Jurkat, Clone E6-1 (cell line): Measurements from ENCODE around the gene MRM3.
"Not testable (repeated sequence)": the region's sequence is repeated elsewhere in the genome, so short reads cannot be mapped to it uniquely, and the experiment has no call there.

Experiments used
- DNase-seq: peaks from one replicate; pipeline ENCODE4 v3.0.0-alpha.2; 2011; ENCODE audit warnings: low read depth, low spot score
- H3K4me3 ChIP-seq: 2 replicates; pipeline ENCODE4 v1.5.1; 2011; ENCODE audit warnings: mild to moderate bottlenecking, low read length, control low read depth, moderate library complexity

MRM3 gene

DNA sequence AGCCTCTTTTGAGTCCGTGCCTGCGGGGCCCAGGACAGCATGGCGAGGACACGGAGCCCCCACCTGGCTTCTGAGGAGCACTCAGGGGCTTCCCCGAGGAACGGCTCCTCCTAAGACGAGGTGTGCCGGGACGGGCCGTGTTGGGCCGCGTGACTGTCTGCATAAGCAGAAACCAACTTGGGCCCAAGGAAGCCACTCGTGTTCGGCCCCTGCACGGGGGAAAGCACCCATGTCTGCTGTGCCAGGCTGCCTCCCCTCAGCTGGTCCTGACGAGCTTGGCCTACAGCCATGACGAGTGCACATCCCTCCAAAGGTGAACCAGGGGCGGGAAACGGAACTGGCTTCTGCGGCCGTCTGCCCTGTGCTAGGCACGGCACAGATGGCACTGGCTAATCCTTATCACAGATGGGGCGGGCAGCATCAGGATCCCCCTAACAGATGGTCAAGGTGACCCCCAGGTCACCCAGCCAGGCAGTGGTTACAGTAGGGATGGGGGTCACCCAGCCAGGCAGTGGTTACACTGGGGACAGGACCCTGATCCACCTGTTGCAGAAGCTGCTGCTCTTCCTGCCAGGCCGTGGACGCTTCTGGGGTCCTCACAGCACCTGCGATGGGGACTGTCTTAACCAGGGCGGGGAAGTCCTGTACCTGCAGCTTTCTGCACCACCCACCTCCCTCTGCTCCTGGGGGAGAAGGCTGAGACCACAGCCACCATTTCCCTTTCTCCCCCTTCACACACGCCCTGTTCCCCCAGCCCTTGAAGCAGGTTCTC lies 25.6 kb downstream of the MRM3 start:
- DNase-seq: no peak
- no peak overlapping the region for H3K4me3 ChIP-seq

- no peak overlapping the region for H3K4me3 ChIP-seq
- no peak for DNase-seq
Measured at GRCh38 chr17:811051-811784, 29.1 kb downstream of the MRM3 start.

GRCh38 chr17:812638-813204 lies 30.6 kb downstream of the MRM3 start:
- H3K4me3 ChIP-seq: no peak overlapping the region
- DNase-seq: no peak

DNA sequence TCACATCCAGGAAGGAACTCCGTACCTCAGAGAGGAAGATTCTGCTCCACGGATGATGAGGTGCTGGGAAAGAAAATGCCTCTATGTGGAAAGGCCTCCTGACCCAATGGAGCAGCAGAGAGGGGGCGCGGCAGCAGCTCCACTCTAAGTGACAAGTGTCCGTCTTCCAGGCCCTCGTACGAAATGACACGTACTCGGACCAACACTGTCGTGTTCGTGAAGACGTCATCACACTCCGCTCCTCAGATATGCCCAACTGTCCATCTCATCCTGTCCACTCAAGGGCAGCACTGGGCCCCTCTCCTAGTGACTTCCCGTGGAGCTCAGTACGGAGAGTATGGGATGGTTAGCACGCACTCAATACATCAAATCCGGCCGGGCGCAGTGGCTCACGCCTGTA lies 32.2 kb downstream of the MRM3 start:
- H3K4me3 ChIP-seq: no peak overlapping the region
- no peak for DNase-seq

GRCh38 chr17:819251-819650 lies 37.1 kb downstream of the MRM3 start:
- no peak for DNase-seq
- no peak overlapping the region for H3K4me3 ChIP-seq

DNA sequence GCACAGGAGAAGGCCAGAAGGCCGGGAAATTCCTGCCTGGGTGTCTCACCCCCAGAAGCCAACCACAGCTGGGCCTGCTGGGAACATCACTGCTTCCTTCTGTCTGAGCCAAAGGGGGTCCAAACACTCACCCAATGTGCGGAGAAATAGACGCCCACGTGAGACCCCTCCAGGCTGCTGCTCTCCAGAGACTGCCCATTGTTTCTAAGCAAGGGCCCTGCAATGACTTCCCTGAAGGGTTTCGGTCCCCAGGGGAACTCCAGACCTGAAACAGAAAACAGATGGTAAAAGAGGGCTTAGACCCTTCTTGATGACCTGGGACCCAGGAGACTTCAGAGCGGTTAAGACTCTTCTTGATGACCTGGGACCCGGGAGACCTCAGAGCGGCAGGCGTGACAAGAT lies 41.3 kb downstream of the MRM3 start:
- H3K4me3 ChIP-seq: no peak overlapping the region
- DNase-seq: no peak

DNA sequence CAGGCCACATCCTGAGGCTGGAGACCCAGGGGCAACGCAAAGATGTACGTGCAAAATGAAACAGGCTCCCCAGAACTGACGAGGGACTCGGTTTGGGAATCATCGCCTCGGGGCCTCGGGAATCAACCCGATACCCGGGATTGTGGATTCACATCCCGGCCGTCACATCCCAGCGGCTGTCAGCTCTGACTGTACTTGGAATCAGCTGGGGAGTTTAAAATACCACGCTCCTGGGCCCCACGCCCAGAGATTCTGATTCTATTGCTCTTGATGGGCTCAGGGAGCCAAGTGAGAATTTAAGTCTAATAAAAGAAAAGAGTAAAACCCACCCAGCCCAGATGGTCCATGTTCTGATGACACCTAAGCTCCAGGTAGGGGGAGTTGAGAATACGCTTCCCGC lies 42.2 kb downstream of the MRM3 start:
- DNase-seq: no peak
- no peak overlapping the region for H3K4me3 ChIP-seq

DNA sequence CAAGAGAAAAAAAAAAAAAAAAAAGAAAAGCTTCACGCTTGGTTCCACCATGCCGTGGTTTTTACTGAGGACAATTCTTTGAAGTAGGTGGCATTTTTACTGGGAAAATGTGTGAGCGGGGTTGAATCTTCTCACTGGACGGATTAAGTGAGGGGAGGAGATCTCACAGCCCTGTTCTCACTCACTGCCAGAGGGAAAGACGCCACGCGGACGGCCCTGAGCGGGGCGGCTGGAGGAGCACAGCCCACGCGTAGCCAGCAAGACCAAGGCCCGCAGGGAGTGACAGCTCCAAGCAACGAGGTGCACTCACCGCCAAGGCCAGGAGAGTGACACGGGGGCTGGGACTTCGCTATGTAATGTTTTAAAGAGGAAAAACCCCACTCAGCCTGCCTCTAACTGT lies 43.1 kb downstream of the MRM3 start:
- DNase-seq: no peak
- no peak overlapping the region for H3K4me3 ChIP-seq

- no peak for DNase-seq
- no peak overlapping the region for H3K4me3 ChIP-seq
Measured at GRCh38 chr17:826778-827177, 44.6 kb downstream of the MRM3 start.

GRCh38 chr17:828761-829160 lies 46.6 kb downstream of the MRM3 start:
- H3K4me3 ChIP-seq: no peak overlapping the region
- no peak for DNase-seq

GRCh38 chr17:829614-830013 lies 47.5 kb downstream of the MRM3 start:
- DNase-seq, H3K4me3 ChIP-seq: not testable (repeated sequence)

- no peak for DNase-seq
- no peak overlapping the region for H3K4me3 ChIP-seq
Measured at GRCh38 chr17:830381-830780, 48.2 kb downstream of the MRM3 start.

DNA sequence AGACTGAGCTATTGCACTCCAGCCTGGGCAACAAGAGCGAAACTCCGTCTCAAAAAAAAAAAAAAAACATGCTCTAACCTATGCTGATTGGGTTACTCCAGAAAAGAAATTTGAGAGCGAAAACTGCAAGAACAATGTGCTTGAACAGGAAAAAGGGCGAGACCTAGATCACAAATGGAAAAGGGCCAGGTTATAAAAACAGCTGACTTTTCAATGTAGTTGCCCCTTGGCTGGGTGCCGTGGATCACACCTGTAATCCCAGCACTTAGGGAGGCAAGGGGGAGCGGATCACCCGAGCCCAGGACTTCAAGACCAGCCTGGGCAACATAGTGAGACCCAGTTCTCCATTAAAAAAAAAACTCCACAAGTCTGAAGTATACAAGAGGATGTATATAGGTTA lies 48.8 kb downstream of the MRM3 start:
- no peak for DNase-seq
- no peak overlapping the region for H3K4me3 ChIP-seq

GRCh38 chr17:834136-834535 lies 52.0 kb downstream of the MRM3 start:
- no peak for DNase-seq
- no peak overlapping the region for H3K4me3 ChIP-seq

DNA sequence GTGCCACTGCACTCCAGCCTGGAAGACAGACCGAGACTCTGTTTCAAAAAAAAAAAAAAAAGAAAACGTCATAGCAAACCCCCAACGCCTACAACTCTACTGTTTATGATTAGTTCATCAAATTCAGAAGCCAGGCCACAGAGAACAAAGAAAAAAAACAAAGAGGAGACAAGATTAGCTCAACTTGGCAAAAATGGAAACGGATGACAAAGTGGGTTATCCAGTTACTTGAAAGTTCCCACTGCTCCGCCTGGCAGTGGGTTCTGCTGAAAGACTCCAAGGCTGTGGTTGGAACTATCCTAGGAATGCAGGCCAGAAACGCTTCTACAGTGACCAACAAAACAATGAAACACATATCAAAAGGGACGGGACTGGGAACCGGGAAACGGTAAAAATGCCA lies 53.1 kb downstream of the MRM3 start:
- H3K4me3 ChIP-seq: no peak overlapping the region
- DNase-seq: no peak

DNA sequence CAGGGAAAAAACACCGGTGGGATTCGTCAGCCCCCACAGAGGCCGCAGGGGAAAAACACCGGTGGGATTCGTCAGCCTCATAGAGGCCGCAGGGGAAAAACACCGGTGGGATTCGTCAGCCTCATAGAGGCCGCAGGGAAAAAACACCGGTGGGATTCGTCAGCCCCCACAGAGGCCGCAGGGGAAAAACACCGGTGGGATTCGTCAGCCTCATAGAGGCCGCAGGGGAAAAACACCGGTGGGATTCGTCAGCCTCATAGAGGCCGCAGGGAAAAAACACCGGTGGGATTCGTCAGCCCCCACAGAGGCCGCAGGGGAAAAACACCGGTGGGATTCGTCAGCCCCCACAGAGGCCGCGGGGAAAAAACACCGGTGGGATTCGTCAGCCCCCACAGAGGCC lies 53.6 kb downstream of the MRM3 start:
- not testable (repeated sequence) for H3K4me3 ChIP-seq, DNase-seq

GRCh38 chr17:836151-836550 lies 54.0 kb downstream of the MRM3 start:
- H3K4me3 ChIP-seq: no peak overlapping the region
- DNase-seq: no peak

DNA sequence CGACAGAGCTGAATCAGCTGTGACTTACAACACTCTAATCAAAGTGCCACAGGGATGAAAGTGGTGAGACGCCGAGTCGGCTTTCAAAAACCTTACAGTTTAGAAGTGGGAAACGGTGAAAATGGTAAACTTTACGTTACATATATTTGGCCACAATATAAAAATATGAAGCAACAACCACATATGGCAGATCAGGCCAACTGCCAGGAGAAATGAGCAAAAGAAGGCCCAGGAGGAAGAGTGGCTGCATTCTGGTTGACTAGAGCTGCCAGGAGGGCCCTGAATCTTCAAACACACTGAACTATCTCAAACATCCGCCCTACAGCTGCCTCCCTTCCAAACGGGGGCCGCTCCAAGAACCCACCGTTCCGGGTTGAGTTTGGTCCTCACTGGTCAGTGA lies 56.3 kb downstream of the MRM3 start:
- DNase-seq: no peak

DNA sequence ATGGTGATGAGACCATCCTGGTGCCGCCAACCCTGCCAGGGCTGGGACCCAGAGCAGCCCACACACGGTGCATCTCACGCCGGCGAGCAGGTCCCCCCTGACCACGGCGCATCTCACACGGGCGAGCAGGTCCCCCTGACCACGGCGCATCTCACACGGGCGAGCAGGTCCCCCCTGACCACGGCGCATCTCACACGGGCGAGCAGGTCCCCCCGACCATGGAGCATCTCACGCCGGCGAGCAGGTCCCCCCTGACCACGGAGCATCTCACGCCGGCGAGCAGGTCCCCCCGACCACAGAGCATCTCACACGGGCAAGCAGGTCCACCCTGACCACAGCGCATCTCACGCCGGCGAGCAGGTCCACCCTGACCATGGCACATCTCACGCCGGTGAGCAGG lies 59.2 kb downstream of the MRM3 start:
- no peak overlapping the region for H3K4me3 ChIP-seq
- DNase-seq: no peak

More for the DNA sequence above, 56.3 kb downstream of the MRM3 start:
- H3K4me3 ChIP-seq: no peak overlapping the region
